Activated CD4-positive, alpha-beta memory T cell treated with anti-CD3 and anti-CD28 coated beads, Interleukin-2, amount 10 ng/mL, durations not matched to agents 7 days and 5 days (primary cell): Measurements from ENCODE around the gene RPL28. TPM values are rescaled to one million over a fixed set of nuclear protein-coding genes. Genes with fewer than 3 reads are reported as not detected.

Experiments used
- CTCF ChIA-PET: fragments of 350-600 bp; sonication (Branson Sonifier 250); formaldehyde crosslinking; loops from one replicate; lab custom pipeline; 2021; ENCODE audit warnings: antibody characterized with exemption, inconsistent platforms; lab: Charles Lee
- POLR2A ChIA-PET: fragments of 350-600 bp; sonication (Branson Sonifier 250); formaldehyde crosslinking; loops from one replicate; lab custom pipeline; 2021; ENCODE audit warnings: antibody characterized with exemption; lab: Charles Lee
- DNase-seq: peaks from one replicate; pipeline ENCODE4 v3.0.0-alpha.2; 2020
- H3K27ac Mint-ChIP-seq: one replicate; pipeline ENCODE4 v1.8.0; 2021; ENCODE audit warnings: mild to moderate bottlenecking, mixed read lengths
- H3K27me3 Mint-ChIP-seq: one replicate; pipeline ENCODE4 v1.8.0; 2021; ENCODE audit warnings: mixed read lengths
- H3K36me3 Mint-ChIP-seq: one replicate; pipeline ENCODE4 v1.8.0; 2021; ENCODE audit warnings: low read depth, mixed read lengths
- H3K4me1 Mint-ChIP-seq: one replicate; pipeline ENCODE4 v1.8.0; 2021; ENCODE audit warnings: mixed read lengths
- H3K4me3 Mint-ChIP-seq: one replicate; pipeline ENCODE4 v1.8.0; 2021; ENCODE audit warnings: mild to moderate bottlenecking, mixed read lengths
- H3K9me3 Mint-ChIP-seq: one replicate; pipeline ENCODE4 v1.8.0; 2021; ENCODE audit warnings: mixed read lengths
- total RNA-seq, 2 experiments: library from RNA; stranded (reverse); gene quantifications; one replicate each; pipeline ENCODE4 v1.2.3, GENCODE V29; 2021

RPL28 gene
- total RNA-seq, 2 experiments from 2014 or later: 3,004 to 3,026 TPM

DNA sequence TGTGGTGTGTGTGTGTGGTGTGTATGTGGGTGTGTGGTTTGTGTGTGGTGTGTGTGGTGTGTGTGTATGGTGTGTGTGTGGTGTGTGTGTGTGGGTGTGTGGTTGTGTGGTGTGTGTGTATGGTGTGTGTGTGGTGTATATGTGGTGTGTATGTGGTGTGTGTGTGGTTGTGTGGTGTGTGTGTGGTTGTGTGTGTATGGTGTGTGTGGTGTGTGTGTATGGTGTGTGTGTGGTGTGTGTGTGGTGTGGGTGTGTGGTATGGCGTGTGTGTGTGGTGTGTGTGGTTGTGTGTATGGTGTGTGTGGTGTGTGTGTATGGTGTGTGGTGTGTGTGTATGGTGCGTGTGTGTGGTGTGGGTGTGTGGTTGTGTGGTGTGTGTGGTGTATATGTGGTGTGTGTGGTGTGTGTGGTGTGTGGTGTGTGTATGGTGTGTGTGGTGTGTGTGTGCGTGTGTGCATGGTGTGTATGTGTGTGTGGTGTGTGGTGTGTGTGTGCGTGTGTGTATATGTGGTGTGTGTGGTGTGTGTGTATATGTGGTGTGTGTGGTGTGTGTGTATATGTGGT, 48.7 kb downstream of the RPL28 start:
- CTCF ChIA-PET: no interaction called here
- Mint-ChIP-seq H3K36me3 (no peaks in the 10 kb centered on the region), H3K4me1 (no peaks in the 10 kb centered on the region), H3K4me3 (no peak overlapping the region), H3K9me3 (peaks cover 9% of the 10 kb centered on the region), H3K27me3 (peaks cover 21% of the 10 kb centered on the region), H3K27ac (no peak overlapping the region)
- POLR2A ChIA-PET: no interaction called here
- DNase-seq: no peak

DNA sequence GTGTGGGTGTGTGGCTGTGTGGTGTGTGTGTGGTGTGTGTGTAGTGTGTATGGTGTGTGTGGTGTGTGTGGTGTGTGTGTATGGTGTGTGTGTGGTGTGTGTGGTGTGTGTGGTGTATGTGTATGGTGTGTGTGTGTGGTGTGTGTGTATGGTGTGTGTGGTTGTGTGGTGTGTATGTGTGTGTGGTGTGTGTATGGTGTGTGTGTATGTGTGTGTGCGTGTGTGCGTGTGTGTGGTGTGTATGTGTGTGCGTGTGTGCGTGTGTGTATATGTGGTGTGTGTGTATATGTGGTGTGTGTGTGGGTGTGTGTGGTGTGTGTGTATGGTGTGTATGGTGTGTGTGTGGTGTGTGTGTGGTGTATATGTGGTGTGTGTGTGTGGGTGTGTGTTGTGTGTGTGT, 49.3 kb downstream of the RPL28 start:
- ChIA-PET POLR2A (no interaction called here), CTCF (no interaction called here)
- Mint-ChIP-seq H3K4me3 (no peak overlapping the region), H3K36me3 (no peaks in the 10 kb centered on the region), H3K4me1 (no peaks in the 10 kb centered on the region), H3K27ac (no peak overlapping the region), H3K27me3 (peaks cover 23% of the 10 kb centered on the region), H3K9me3 (peaks cover 9% of the 10 kb centered on the region)
- no peak for DNase-seq

GRCh38 chr19:55436847-55437246, 51.1 kb downstream of the RPL28 start:
- no peak overlapping the region for H3K4me3 Mint-ChIP-seq
- peaks cover 5% of the 10 kb centered on the region for H3K9me3 Mint-ChIP-seq
- no peak for DNase-seq
- CTCF ChIA-PET: interaction anchor here (0.6 to 0.9 kb wide), 6 partner anchors 9 to 817 kb away, joined by 3 to 5 read pairs (median 4); no protein-coding TSS in a partner anchor
- POLR2A ChIA-PET: interaction anchor here (1.3 kb wide), 1 partner anchor 30 kb away, joined by 7 read pairs; the partner anchor contains the start of gene UBE2S
- H3K27ac Mint-ChIP-seq: no peak overlapping the region
- H3K27me3 Mint-ChIP-seq: peaks cover 29% of the 10 kb centered on the region
- peaks cover 3% of the 10 kb centered on the region for H3K36me3 Mint-ChIP-seq
- peaks cover 12% of the 10 kb centered on the region for H3K4me1 Mint-ChIP-seq

- peaks cover 12% of the 10 kb centered on the region for H3K4me1 Mint-ChIP-seq
- no peak for DNase-seq
- POLR2A ChIA-PET: interaction anchor here (1.3 kb wide), 1 partner anchor 30 kb away, joined by 7 read pairs; the partner anchor contains the start of gene UBE2S
- CTCF ChIA-PET: interaction anchor here (0.7 to 0.9 kb wide), 2 partner anchors 16 to 20 kb away, joined by 3 read pairs; no protein-coding TSS in a partner anchor
- H3K27me3 Mint-ChIP-seq: peaks cover 28% of the 10 kb centered on the region
- peaks cover 3% of the 10 kb centered on the region for H3K36me3 Mint-ChIP-seq
- H3K27ac Mint-ChIP-seq: no peak overlapping the region
- peaks cover 1% of the 10 kb centered on the region for H3K9me3 Mint-ChIP-seq
- no peak overlapping the region for H3K4me3 Mint-ChIP-seq
Observed at GRCh38 chr19:55437410-55437809, 51.7 kb downstream of the RPL28 start.

GRCh38 chr19:55439052-55439451, 53.3 kb downstream of the RPL28 start:
- no peak overlapping the region for H3K27ac Mint-ChIP-seq
- H3K4me3 Mint-ChIP-seq: no peak overlapping the region
- peaks cover 3% of the 10 kb centered on the region for H3K36me3 Mint-ChIP-seq
- peaks cover 12% of the 10 kb centered on the region for H3K4me1 Mint-ChIP-seq
- ChIA-PET POLR2A (no interaction called here), CTCF (no interaction called here)
- H3K27me3 Mint-ChIP-seq: peaks cover 39% of the 10 kb centered on the region
- no peak for DNase-seq
- H3K9me3 Mint-ChIP-seq: no peaks in the 10 kb centered on the region

DNA sequence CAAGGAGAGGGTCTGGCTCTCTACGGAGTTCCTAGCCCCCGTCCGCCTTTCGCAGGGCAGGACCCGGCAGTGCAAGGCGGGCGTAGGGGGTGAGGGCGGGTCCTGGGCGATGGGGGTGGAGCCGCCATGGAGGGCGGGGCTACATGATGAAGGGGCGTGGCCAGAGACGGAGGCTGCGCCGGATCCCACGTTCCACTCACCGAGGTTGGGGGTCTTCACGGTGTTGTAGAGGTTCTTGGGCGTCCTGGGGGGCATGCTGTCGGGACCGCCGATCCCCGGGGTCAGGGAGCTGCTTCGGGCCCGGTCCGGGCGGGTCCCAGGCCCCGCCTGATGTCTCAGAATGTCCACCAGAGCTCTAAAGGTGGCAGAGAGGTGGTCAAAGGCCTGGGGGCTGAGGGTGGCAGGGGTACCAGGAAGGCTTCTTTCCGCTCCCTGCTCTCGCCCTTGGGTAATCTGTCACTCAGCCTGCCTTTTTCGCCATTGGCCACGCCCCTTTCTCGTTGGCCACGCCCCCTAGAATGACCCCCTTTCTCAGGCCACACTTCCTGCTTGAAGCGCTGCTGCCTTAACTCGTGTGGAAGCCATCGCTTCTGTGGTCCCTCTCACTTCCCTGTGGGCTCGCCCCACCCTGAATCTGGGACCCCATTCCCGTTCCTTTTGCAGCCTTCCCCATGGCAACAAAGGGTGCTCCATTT, 54.8 kb downstream of the RPL28 start:
- peaks cover 3% of the 10 kb centered on the region for H3K36me3 Mint-ChIP-seq
- H3K4me3 Mint-ChIP-seq: no peak overlapping the region
- H3K9me3 Mint-ChIP-seq: no peaks in the 10 kb centered on the region
- no peak for DNase-seq
- CTCF ChIA-PET: no interaction called here
- H3K27me3 Mint-ChIP-seq: peaks cover 51% of the 10 kb centered on the region
- H3K4me1 Mint-ChIP-seq: peaks cover 12% of the 10 kb centered on the region
- H3K27ac Mint-ChIP-seq: no peak overlapping the region
- POLR2A ChIA-PET: no interaction called here

DNA sequence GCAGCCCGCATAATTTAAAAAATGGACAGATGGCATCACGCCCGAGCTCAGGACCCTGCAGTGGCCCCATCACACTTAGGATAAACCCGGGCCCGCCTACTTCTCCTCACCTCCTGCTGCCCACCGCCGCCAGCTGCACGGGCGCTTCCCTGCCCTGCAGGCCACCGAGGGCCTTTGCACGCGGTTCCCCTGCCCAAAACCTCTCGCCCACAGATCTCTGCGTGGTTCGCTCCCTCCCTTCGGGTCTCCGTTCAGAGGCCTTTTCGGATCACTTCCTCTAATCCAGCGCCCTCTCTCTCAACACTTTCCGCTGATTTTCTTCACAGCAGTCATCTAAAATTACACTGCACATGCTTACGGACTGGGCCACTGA, 55.6 kb downstream of the RPL28 start:
- CTCF ChIA-PET: no interaction called here
- peak overlapping the region; percentile 8 for H3K27ac Mint-ChIP-seq
- H3K9me3 Mint-ChIP-seq: no peaks in the 10 kb centered on the region
- peaks cover 55% of the 10 kb centered on the region for H3K27me3 Mint-ChIP-seq
- DNase-seq: no peak
- POLR2A ChIA-PET: no interaction called here
- peaks cover 12% of the 10 kb centered on the region for H3K4me1 Mint-ChIP-seq
- peaks cover 3% of the 10 kb centered on the region for H3K36me3 Mint-ChIP-seq
- H3K4me3 Mint-ChIP-seq: no peak overlapping the region

GRCh38 chr19:55441692-55442321, 56.1 kb downstream of the RPL28 start:
- Mint-ChIP-seq H3K9me3 (no peaks in the 10 kb centered on the region), H3K4me3 (no peak overlapping the region), H3K36me3 (peaks cover 3% of the 10 kb centered on the region), H3K4me1 (peaks cover 12% of the 10 kb centered on the region), H3K27me3 (peaks cover 55% of the 10 kb centered on the region), H3K27ac (peak overlapping the region; percentile 16)
- ChIA-PET CTCF (no interaction called here), POLR2A (no interaction called here)
- DNase-seq: no peak

GRCh38 chr19:55442372-55442961, 56.7 kb downstream of the RPL28 start:
- Mint-ChIP-seq H3K9me3 (no peaks in the 10 kb centered on the region), H3K4me1 (peaks cover 12% of the 10 kb centered on the region), H3K27me3 (peaks cover 55% of the 10 kb centered on the region), H3K27ac (no peak overlapping the region), H3K36me3 (peaks cover 3% of the 10 kb centered on the region), H3K4me3 (no peak overlapping the region)
- DNase-seq: no peak
- CTCF ChIA-PET: no interaction called here
- POLR2A ChIA-PET: no interaction called here

DNA sequence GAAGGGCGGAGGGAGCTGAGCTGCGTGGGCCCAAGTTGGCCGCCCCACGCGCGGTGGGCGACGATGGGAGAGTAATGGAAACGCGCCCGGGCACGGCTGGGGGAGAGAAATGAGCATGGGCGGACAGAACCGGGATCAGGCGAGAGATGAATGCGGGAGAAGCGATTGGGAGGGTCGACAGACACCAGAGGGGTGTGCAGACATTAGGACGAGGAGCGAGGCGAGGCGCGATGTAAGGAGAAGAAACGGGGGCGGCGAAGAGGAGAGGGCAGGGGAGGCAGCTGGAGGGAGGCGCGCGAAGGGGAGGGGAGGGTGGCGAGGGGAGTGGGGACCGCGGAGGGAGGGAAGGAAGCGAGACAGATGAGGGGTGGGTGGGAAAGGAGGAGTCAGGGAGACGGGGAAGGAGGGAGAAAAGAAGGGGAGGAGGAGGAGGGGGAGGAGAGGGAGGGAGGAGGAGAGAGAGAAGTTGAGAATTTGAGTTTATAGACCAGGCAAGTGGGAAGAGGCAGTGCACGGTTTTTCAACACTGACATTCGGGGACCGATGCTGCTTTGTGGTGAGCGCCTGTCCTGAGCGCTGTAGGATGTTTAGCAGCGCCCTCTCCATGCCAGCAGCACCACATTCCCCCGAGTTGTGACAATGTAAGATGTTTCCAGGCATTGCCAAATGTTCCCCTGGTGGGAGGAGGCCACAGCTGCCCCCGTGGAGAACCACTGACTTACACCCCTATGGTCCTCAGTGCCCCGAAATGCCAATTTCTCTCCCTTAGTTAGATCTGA, 57.5 kb downstream of the RPL28 start, which contains the start of gene SHISA7:
SHISA7 (minus strand) TSS at position 256 of the 779 bp plus-strand sequence. CDS start 437 bp downstream, outside the sequence.
- Mint-ChIP-seq H3K4me3 (no peak within 1 kb of the TSS), H3K27ac (no peak within 1 kb of the TSS), H3K4me1 (peaks cover 12% of the 10 kb centered on the region), H3K9me3 (no peaks in the 10 kb centered on the region), H3K27me3 (peaks cover 55% of the 10 kb centered on the region), H3K36me3 (peaks cover 3% of the 10 kb centered on the region)
- ChIA-PET POLR2A (no interaction called here), CTCF (no interaction called here)
- DNase-seq: no peak

GRCh38 chr19:55443824-55444480, 58.2 kb downstream of the RPL28 start:
- H3K27ac Mint-ChIP-seq: no peak overlapping the region
- ChIA-PET POLR2A (no interaction called here), CTCF (no interaction called here)
- H3K27me3 Mint-ChIP-seq: peaks cover 52% of the 10 kb centered on the region
- no peaks in the 10 kb centered on the region for H3K9me3 Mint-ChIP-seq
- DNase-seq: no peak
- H3K4me1 Mint-ChIP-seq: peaks cover 12% of the 10 kb centered on the region
- H3K36me3 Mint-ChIP-seq: peaks cover 3% of the 10 kb centered on the region
- no peak overlapping the region for H3K4me3 Mint-ChIP-seq

- ChIA-PET POLR2A (no interaction called here), CTCF (no interaction called here)
- H3K9me3 Mint-ChIP-seq: no peaks in the 10 kb centered on the region
- H3K27ac Mint-ChIP-seq: no peak overlapping the region
- DNase-seq: no peak
- no peak overlapping the region for H3K4me3 Mint-ChIP-seq
- H3K4me1 Mint-ChIP-seq: peaks cover 12% of the 10 kb centered on the region
- peaks cover 45% of the 10 kb centered on the region for H3K27me3 Mint-ChIP-seq
- H3K36me3 Mint-ChIP-seq: peaks cover 3% of the 10 kb centered on the region
Observed at GRCh38 chr19:55444646-55445045, 58.9 kb downstream of the RPL28 start.
